Measurements from ENCODE around the gene PLD3. TPM values are rescaled to one million over a fixed set of nuclear protein-coding genes. Genes with fewer than 3 reads are reported as not detected.

PLD3 gene
- total RNA-seq, 2 experiments from 2014 or later, result 109 to 114 TPM

DNA sequence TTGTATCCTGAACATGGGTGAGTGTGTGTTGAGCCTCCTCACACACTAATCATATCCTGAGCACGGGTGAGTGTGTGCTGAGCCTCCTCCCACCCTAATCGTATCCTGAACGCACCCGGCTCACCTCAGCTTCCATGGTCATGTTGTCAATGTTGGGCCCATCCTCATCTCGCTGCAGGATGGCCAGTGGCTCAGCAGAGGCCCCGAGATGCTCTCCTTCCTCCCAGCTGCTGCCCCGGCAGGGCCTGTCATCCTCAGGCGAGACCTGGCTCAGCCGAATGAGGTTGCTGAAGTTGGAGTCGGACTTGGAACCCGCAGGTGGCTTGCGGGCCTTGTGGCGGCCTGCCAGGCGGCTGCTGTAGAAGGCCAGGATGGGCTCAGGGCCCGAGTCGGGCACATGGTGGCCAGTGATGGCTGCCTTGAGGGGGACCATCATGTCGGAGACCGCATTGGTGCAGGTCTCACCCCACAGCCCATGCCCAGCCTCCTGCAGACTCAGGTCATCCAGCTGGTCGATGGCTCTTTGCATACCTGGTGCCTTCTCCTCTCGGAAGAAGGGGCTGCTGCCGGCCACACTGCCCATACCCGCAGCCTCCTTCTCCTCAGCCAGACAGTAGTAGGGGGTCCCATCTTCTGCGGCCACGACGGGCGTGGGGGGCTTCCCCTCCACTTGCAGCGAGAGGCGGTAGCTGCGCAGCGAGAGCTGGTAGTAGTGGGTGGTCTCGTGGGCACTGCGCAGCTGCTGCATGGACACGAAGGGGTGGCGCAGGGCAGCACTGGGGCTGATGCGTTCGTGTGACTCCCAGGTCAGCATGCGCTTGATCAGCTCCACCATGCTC, 31.9 kb downstream of the PLD3 start:
- no TSS peak for BruUV-seq (replicated peaks)
- Histone ChIP-seq H3K4me3 (ENCODE audit: low read depth, low read length, poor library complexity, severe bottlenecking) (no peak overlapping the region), H3K79me2 (ENCODE audit: insufficient read depth, low read depth, low read length) (no peaks in the 10 kb centered on the region), H3K4me2 (ENCODE audit: low read length) (no peak overlapping the region), H4K20me1 (ENCODE audit: insufficient read depth, low read length) (no peaks in the 10 kb centered on the region), H3K27ac (ENCODE audit: low read depth, low read length, poor library complexity, severe bottlenecking) (no peak overlapping the region), H3K4me1 (ENCODE audit: insufficient read depth, low read length, poor library complexity, severe bottlenecking) (no peaks in the 10 kb centered on the region), H2AFZ (ENCODE audit: low read length) (no peak overlapping the region), H3K36me3 (ENCODE audit: insufficient read depth, low read length) (no peaks in the 10 kb centered on the region), H3K9me3 (ENCODE audit: low read length) (no peaks in the 10 kb centered on the region), H3K9me2 (ENCODE audit: insufficient read depth, low read length) (no peaks in the 10 kb centered on the region)
- ChIA-PET POLR2A (interaction anchor here (0.6 to 0.7 kb wide), 3 partner anchors 9 to 21 kb away, joined by 3 read pairs; no protein-coding TSS in a partner anchor), CTCF (ENCODE audit: unreplicated experiment) (interaction anchor here (0.5 kb wide), 1 partner anchor 33 kb away, joined by 3 read pairs; the partner anchor contains the start of gene PRX)
- TF ChIP-seq, protein P1, sequence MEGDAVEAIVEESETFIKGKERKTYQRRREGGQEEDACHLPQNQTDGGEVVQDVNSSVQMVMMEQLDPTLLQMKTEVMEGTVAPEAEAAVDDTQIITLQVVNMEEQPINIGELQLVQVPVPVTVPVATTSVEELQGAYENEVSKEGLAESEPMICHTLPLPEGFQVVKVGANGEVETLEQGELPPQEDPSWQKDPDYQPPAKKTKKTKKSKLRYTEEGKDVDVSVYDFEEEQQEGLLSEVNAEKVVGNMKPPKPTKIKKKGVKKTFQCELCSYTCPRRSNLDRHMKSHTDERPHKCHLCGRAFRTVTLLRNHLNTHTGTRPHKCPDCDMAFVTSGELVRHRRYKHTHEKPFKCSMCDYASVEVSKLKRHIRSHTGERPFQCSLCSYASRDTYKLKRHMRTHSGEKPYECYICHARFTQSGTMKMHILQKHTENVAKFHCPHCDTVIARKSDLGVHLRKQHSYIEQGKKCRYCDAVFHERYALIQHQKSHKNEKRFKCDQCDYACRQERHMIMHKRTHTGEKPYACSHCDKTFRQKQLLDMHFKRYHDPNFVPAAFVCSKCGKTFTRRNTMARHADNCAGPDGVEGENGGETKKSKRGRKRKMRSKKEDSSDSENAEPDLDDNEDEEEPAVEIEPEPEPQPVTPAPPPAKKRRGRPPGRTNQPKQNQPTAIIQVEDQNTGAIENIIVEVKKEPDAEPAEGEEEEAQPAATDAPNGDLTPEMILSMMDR (conservative IDR thresholded peaks at IDR 0.05; ENCODE audit: low read length), result no peak
- TF ChIP-seq EZH2phosphoT487 (IDR thresholded peaks at IDR 0.05; ENCODE audit: borderline replicate concordance, low read depth, low read length), result no peak
- no peak for DNase-seq (ENCODE audit: low spot score)
- intact Hi-C loops (cut with micrococcal nuclease; ENCODE audit: unreplicated experiment), result no loop called here

DNA sequence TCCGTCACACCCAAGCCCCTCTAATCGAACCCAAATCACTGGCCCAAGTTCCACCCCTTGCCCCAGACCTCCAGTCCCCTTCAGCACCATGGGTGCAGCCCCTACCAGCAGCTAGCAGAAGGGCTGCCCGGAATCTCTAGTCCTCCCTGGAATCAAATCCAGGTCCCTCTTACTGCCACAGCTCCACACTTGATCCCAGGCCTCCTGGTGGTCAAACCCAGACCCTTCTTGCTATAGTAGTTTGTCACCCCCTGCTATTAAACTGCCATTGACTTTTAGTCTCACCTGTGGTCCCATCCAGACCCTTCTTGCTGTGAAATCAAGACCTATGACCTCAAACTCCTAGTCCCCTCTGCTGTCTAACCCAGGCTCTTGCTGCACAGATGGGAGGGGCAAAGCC, 32.8 kb downstream of the PLD3 start:
- no peak overlapping the region for H3K4me2 ChIP-seq (ENCODE audit: low read length)
- DNase-seq (ENCODE audit: low spot score), result no peak
- H3K4me3 ChIP-seq (ENCODE audit: low read depth, low read length, poor library complexity, severe bottlenecking), result no peak overlapping the region
- H3K27ac ChIP-seq (ENCODE audit: low read depth, low read length, poor library complexity, severe bottlenecking), result no peak overlapping the region
- H2AFZ ChIP-seq (ENCODE audit: low read length), result no peak overlapping the region
- no peaks in the 10 kb centered on the region for H3K9me2 ChIP-seq (ENCODE audit: insufficient read depth, low read length)
- H3K4me1 ChIP-seq (ENCODE audit: insufficient read depth, low read length, poor library complexity, severe bottlenecking), result no peaks in the 10 kb centered on the region
- POLR2A ChIA-PET, result no interaction called here
- no peak for TF ChIP-seq EZH2phosphoT487 (IDR thresholded peaks at IDR 0.05; ENCODE audit: borderline replicate concordance, low read depth, low read length)
- TF ChIP-seq, protein P1 (conservative IDR thresholded peaks at IDR 0.05; ENCODE audit: low read length), result 0 out of 2 replicates have a peak, but pooled peaks have one; percentile 22
- intact Hi-C loops (cut with micrococcal nuclease; ENCODE audit: unreplicated experiment), result no loop called here
- no peaks in the 10 kb centered on the region for H3K79me2 ChIP-seq (ENCODE audit: insufficient read depth, low read depth, low read length)
- BruUV-seq (replicated peaks), result no TSS peak
- H4K20me1 ChIP-seq (ENCODE audit: insufficient read depth, low read length), result no peaks in the 10 kb centered on the region
- no peaks in the 10 kb centered on the region for H3K9me3 ChIP-seq (ENCODE audit: low read length)
- no peaks in the 10 kb centered on the region for H3K36me3 ChIP-seq (ENCODE audit: insufficient read depth, low read length)
- CTCF ChIA-PET (ENCODE audit: unreplicated experiment), result no interaction called here

DNA sequence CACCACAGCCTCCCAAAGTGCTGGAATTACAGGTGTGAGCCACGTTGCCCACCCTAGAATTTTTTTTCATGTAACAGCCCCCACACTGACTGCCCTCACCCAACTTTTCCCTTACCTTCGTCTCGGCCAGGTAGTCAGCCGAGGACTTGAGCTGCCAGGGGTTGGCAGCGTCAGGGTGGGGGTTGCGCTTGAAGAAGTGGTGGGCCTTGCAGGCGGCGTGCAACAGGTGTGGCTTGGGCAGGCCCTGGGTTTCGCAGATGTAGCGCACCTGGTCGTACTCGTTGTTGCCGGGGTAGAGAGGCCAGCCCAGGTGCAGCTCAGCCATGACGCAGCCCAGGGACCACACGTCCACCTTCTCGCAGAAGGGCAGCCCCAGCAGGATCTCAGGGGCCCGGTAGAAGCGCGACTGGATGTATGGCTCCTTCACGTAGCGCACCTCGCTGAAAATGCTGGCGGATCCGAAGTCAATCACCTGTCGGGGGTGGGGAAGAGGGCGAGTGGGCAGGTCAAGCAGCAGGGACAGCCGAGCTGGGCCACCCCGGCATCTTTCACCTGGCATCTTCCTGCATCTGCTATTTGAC, 35.3 kb downstream of the PLD3 start:
- DNase-seq (ENCODE audit: low spot score), result no peak
- no peaks in the 10 kb centered on the region for H3K4me1 ChIP-seq (ENCODE audit: insufficient read depth, low read length, poor library complexity, severe bottlenecking)
- no peaks in the 10 kb centered on the region for H3K36me3 ChIP-seq (ENCODE audit: insufficient read depth, low read length)
- H3K9me3 ChIP-seq (ENCODE audit: low read length), result no peaks in the 10 kb centered on the region
- no peak overlapping the region for H2AFZ ChIP-seq (ENCODE audit: low read length)
- CTCF ChIA-PET (ENCODE audit: unreplicated experiment), result no interaction called here
- POLR2A ChIA-PET, result no interaction called here
- H3K9me2 ChIP-seq (ENCODE audit: insufficient read depth, low read length), result no peaks in the 10 kb centered on the region
- no peaks in the 10 kb centered on the region for H4K20me1 ChIP-seq (ENCODE audit: insufficient read depth, low read length)
- H3K4me3 ChIP-seq (ENCODE audit: low read depth, low read length, poor library complexity, severe bottlenecking), result no peak overlapping the region
- no peak for TF ChIP-seq EZH2phosphoT487 (IDR thresholded peaks at IDR 0.05; ENCODE audit: borderline replicate concordance, low read depth, low read length)
- TF ChIP-seq, protein P1 (conservative IDR thresholded peaks at IDR 0.05; ENCODE audit: low read length), result no peak
- H3K79me2 ChIP-seq (ENCODE audit: insufficient read depth, low read depth, low read length), result no peaks in the 10 kb centered on the region
- no peak overlapping the region for H3K4me2 ChIP-seq (ENCODE audit: low read length)
- intact Hi-C loops (cut with micrococcal nuclease; ENCODE audit: unreplicated experiment), result no loop called here
- H3K27ac ChIP-seq (ENCODE audit: low read depth, low read length, poor library complexity, severe bottlenecking), result no peak overlapping the region
- BruUV-seq (replicated peaks), result no TSS peak
